IMR-90 (cell line): ENCODE data around the gene RARB. TPM values are rescaled to one million over a fixed set of nuclear protein-coding genes. Genes with fewer than 3 reads are reported as not detected.

Experiments used
- ATAC-seq: fragments of 200-7000 bp; cut with Tn5 transposase; 2 replicates; pipeline ENCODE4 v1.9.1; 2020; ENCODE audit warnings: low read depth, mild to moderate bottlenecking, moderate library complexity
- BruUV-seq: library from RNA; stranded (reverse); fragments of 400-500 nt; replicated peaks from 2 replicates; lab custom pipeline; 2021; lab: Mats Ljungman, UMichigan
- CTCF ChIA-PET: fragments of 300-600 bp; formaldehyde crosslinking; extraction: SDS; loops from one replicate; lab custom pipeline; 2021; ENCODE audit warnings: antibody characterized with exemption; lab: Yijun Ruan, JAX
- POLR2A ChIA-PET: fragments of 300-600 bp; sonication (Branson Sonifier 250); formaldehyde crosslinking; loops from one replicate; lab custom pipeline; 2022; ENCODE audit warnings: antibody characterized with exemption; ENCODE audit not compliant: unreplicated experiment; lab: Charles Lee
- DNase-seq: peaks from one replicate; pipeline ENCODE4 v3.0.0; 2013
- H2AFZ ChIP-seq: replicated peaks from 2 replicates; pipeline ENCODE3; 2013; ENCODE audit warnings: low read length, mild to moderate bottlenecking; ENCODE audit not compliant: poor library complexity
- H2AK5ac ChIP-seq: 2 replicates; pipeline ENCODE4 v1.6.1; 2013; ENCODE audit warnings: low read depth, low read length, inconsistent platforms
- H2AK9ac ChIP-seq: replicated peaks from 2 replicates; pipeline ENCODE3; 2013; ENCODE audit warnings: mild to moderate bottlenecking, low read depth, low read length, moderate library complexity; ENCODE audit not compliant: poor library complexity
- H2BK120ac ChIP-seq: 2 replicates; pipeline ENCODE4 v1.6.1; 2013; ENCODE audit warnings: low read depth, low read length, inconsistent platforms
- H2BK15ac ChIP-seq: 3 replicates; pipeline ENCODE4 v1.6.1; 2013; ENCODE audit warnings: low read depth, low read length, inconsistent platforms
- H2BK20ac ChIP-seq: 2 replicates; pipeline ENCODE4 v1.6.1; 2013; ENCODE audit warnings: low read depth, mild to moderate bottlenecking, inconsistent platforms, low read length, moderate library complexity
- H2BK5ac ChIP-seq: 2 replicates; pipeline ENCODE4 v1.6.1; 2013; ENCODE audit warnings: mild to moderate bottlenecking, low read depth, low read length, inconsistent platforms; ENCODE audit not compliant: poor library complexity, severe bottlenecking
- H3K14ac ChIP-seq: replicated peaks from 2 replicates; pipeline ENCODE4 v1.6.1; 2013; ENCODE audit warnings: low read depth, low read length, inconsistent platforms
- H3K18ac ChIP-seq: 2 replicates; pipeline ENCODE4 v1.6.1; 2013; ENCODE audit warnings: low read depth, low read length, control low read depth
- H3K23ac ChIP-seq: 2 replicates; pipeline ENCODE4 v1.6.1; 2013; ENCODE audit warnings: low read depth, low read length, inconsistent platforms
- H3K27ac ChIP-seq: 2 replicates; pipeline ENCODE4 v1.5.1; 2013; ENCODE audit warnings: mild to moderate bottlenecking, control low read depth, low read length; ENCODE audit not compliant: insufficient read depth
- H3K27me3 ChIP-seq: 2 replicates; pipeline ENCODE4 v1.6.1; 2013; ENCODE audit warnings: low read length; ENCODE audit not compliant: control insufficient read depth, insufficient read depth
- H3K36me3 ChIP-seq: 2 replicates; pipeline ENCODE4 v1.6.1; 2013; ENCODE audit warnings: low read length, mixed read lengths; ENCODE audit not compliant: control insufficient read depth, insufficient read depth
- H3K4ac ChIP-seq: 2 replicates; pipeline ENCODE4 v1.6.1; 2013; ENCODE audit warnings: low read depth, low read length, inconsistent platforms
- H3K4me1 ChIP-seq: 2 replicates; pipeline ENCODE4 v1.6.1; 2013; ENCODE audit warnings: low read length, mixed read lengths; ENCODE audit not compliant: control insufficient read depth, insufficient read depth
- H3K4me2 ChIP-seq: 2 replicates; pipeline ENCODE4 v1.6.1; 2013; ENCODE audit warnings: low read depth, mild to moderate bottlenecking, control low read depth, low read length, moderate library complexity
- H3K4me3 ChIP-seq: 2 replicates; pipeline ENCODE4 v1.5.1; 2013; ENCODE audit warnings: low read depth, mild to moderate bottlenecking, control low read depth, low read length, moderate library complexity; ENCODE audit not compliant: insufficient read depth
- H3K56ac ChIP-seq: 2 replicates; pipeline ENCODE4 v1.6.1; 2013; ENCODE audit warnings: low read length, inconsistent platforms; ENCODE audit not compliant: insufficient read depth; ENCODE audit errors: extremely low read depth
- H3K79me1 ChIP-seq, 2 experiments: 2 replicates each; pipeline ENCODE4 v1.6.1; 2013; ENCODE audit warnings: low read length in 2 of 2, inconsistent platforms in 1 of 2, low read depth in 1 of 2
- H3K9ac ChIP-seq: 2 replicates; pipeline ENCODE4 v1.6.1; 2013; ENCODE audit warnings: low read depth, low read length, control low read depth
- H3K9me1 ChIP-seq: 2 replicates; pipeline ENCODE4 v1.6.1; 2013; ENCODE audit warnings: low read length, inconsistent platforms; ENCODE audit not compliant: insufficient read depth
- H3K9me3 ChIP-seq: 2 replicates; pipeline ENCODE4 v1.6.1; 2013; ENCODE audit warnings: low read length; ENCODE audit not compliant: control insufficient read depth, insufficient read depth
- H4K20me1 ChIP-seq: 2 replicates; pipeline ENCODE4 v1.6.1; 2013; ENCODE audit warnings: low read length, inconsistent platforms; ENCODE audit not compliant: insufficient read depth
- H4K5ac ChIP-seq: 2 replicates; pipeline ENCODE4 v1.6.1; 2013; ENCODE audit warnings: mild to moderate bottlenecking, low read depth, low read length, control low read depth
- H4K8ac ChIP-seq, 2 experiments: 2 replicates each; pipeline ENCODE4 v1.6.1; 2013; ENCODE audit warnings: low read depth in 2 of 2, low read length in 2 of 2, control low read depth in 1 of 2, inconsistent platforms in 1 of 2
- H4K91ac ChIP-seq: 2 replicates; pipeline ENCODE4 v1.6.1; 2013; ENCODE audit warnings: low read depth, low read length, inconsistent platforms; ENCODE audit not compliant: insufficient read depth
- BHLHE40 ChIP-seq: fragments of 150-350 bp; IDR thresholded peaks from 2 replicates; pipeline ENCODE4 v1.6.1; 2016; ENCODE audit warnings: mild to moderate bottlenecking, low read depth, low read length
- CEBPB ChIP-seq: IDR thresholded peaks from 2 replicates; pipeline ENCODE4 v1.6.1; 2012; ENCODE audit warnings: low read depth, low read length, improper control_type of control experiment
- CHD1 ChIP-seq: IDR thresholded peaks from 2 replicates; pipeline ENCODE4 v1.6.1; 2012; ENCODE audit warnings: low read depth, low read length, improper control_type of control experiment
- CTCF ChIP-seq: conservative IDR thresholded peaks from 2 replicates; pipeline ENCODE4 v1.5.1; 2012; ENCODE audit warnings: mild to moderate bottlenecking, low read depth, low read length, improper control_type of control experiment
- ELK1 ChIP-seq: fragments of 150-350 bp; IDR thresholded peaks from 2 replicates; pipeline ENCODE4 v1.6.1; 2016; ENCODE audit warnings: low read depth, mild to moderate bottlenecking, low read length, moderate library complexity, borderline replicate concordance
- FOS ChIP-seq: fragments of 150-350 bp; IDR thresholded peaks from 2 replicates; pipeline ENCODE4 v1.6.1; 2016; ENCODE audit warnings: low read depth, low read length
- MAFK ChIP-seq: IDR thresholded peaks from 2 replicates; pipeline ENCODE4 v1.6.1; 2012; ENCODE audit warnings: low read depth, low read length, improper control_type of control experiment
- MXI1 ChIP-seq: IDR thresholded peaks from 2 replicates; pipeline ENCODE4 v1.6.1; 2012; ENCODE audit warnings: low read depth, mild to moderate bottlenecking, low read length, moderate library complexity, borderline replicate concordance
- NFE2L2 ChIP-seq: fragments of 150-350 bp; IDR thresholded peaks from 2 replicates; pipeline ENCODE4 v1.6.1; 2016; ENCODE audit warnings: low read depth, mild to moderate bottlenecking, low read length
- POLR2A ChIP-seq: IDR thresholded peaks from 2 replicates; pipeline ENCODE4 v1.6.1; 2012; ENCODE audit warnings: mild to moderate bottlenecking, low read depth, low read length
- RAD21 ChIP-seq: IDR thresholded peaks from 2 replicates; pipeline ENCODE4 v1.6.1; 2012; ENCODE audit warnings: low read length, improper control_type of control experiment
- RCOR1 ChIP-seq: IDR thresholded peaks from 2 replicates; pipeline ENCODE4 v1.6.1; 2012; ENCODE audit warnings: mild to moderate bottlenecking, low read length, improper control_type of control experiment; ENCODE audit not compliant: insufficient replicate concordance
- RFX5 ChIP-seq: IDR thresholded peaks from 2 replicates; pipeline ENCODE4 v1.8.0; 2012; ENCODE audit warnings: low read depth, mild to moderate bottlenecking, low read length, moderate library complexity
- SMC3 ChIP-seq: fragments of 150-350 bp; IDR thresholded peaks from 2 replicates; pipeline ENCODE4 v1.6.1; 2016; ENCODE audit warnings: low read depth, mild to moderate bottlenecking, antibody characterized with exemption, low read length, moderate library complexity
- USF2 ChIP-seq: fragments of 150-350 bp; IDR thresholded peaks from 2 replicates; pipeline ENCODE4 v1.6.1; 2017; ENCODE audit warnings: mild to moderate bottlenecking, antibody characterized with exemption, low read length, low read depth
- WGBS, 2 experiments: methylation state at CpG; one replicate each; pipeline versions ENCODE4 v1.1.5 to v1.1.7; 2013; ENCODE audit warnings: missing lambda C conversion rate in 2 of 2; ENCODE audit not compliant: insufficient read length in 1 of 2; ENCODE audit errors: extremely low coverage in 2 of 2; 5-methylcytosine and 5-hydroxymethylcytosine counted together
- dilution Hi-C: fragments of 300-500 bp; cut with HindIII; formaldehyde crosslinking; loops from one replicate; pipeline ENCODE4 v1.14.3; 2018; ENCODE audit warnings: low sequenced_read_pairs; ENCODE audit not compliant: unreplicated experiment
- in situ Hi-C: fragments of 300-500 bp; cut with MboI; formaldehyde crosslinking; loops from 3 replicates; pipeline ENCODE4 v1.14.3; 2019; ENCODE audit warnings: low sequenced_read_pairs, inconsistent platforms, mixed read lengths
- intact Hi-C: fragments of 100-400 bp; cut with micrococcal nuclease; formaldehyde crosslinking; loops from 2 replicates; pipeline ENCODE4 v1.10.0; 2022
- polyA plus RNA-seq, 3 experiments: library from polyadenylated mRNA; depleted of rRNA; stranded (reverse); fragments of >200 nt; gene quantifications; 2 replicates each; pipeline ENCODE4 v1.2.3, GENCODE V29; 2012; ENCODE audit warnings: low replicate concordance in 1 of 3
- total RNA-seq: library from RNA; depleted of rRNA; stranded (reverse); fragments of >200 nt; gene quantifications from 2 replicates; pipeline ENCODE4 v1.2.3, GENCODE V29; 2012

Gene RARB
- total and polyA plus RNA-seq, 2 of the 4 experiments (the other 2 are of a cell fraction): 0.53 to 1.4 TPM

- Histone ChIP-seq H3K4me3 (no peak overlapping the region), H2BK5ac (no peak overlapping the region), H3K23ac (no peak overlapping the region), H3K36me3 (no peaks in the 10 kb centered on the region), H3K4me1 (peaks cover 2% of the 10 kb centered on the region; the same call in 1 of the 2 replicates), H2AK5ac (no peak overlapping the region), H3K56ac (no peak overlapping the region), H4K5ac (no peak overlapping the region), H3K79me1 (no peaks in the 10 kb centered on the region), H4K8ac (no peak overlapping the region), H3K9ac (no peak overlapping the region), H3K18ac (no peak overlapping the region), H2AFZ (no peak overlapping the region), H3K9me3 (no peaks in the 10 kb centered on the region), H2BK20ac (no peak overlapping the region), H2BK120ac (no peak overlapping the region), H4K91ac (no peak overlapping the region), H3K14ac (no peak overlapping the region), H3K27ac (no peak overlapping the region), H3K4ac (no peak overlapping the region), H3K9me1 (no peaks in the 10 kb centered on the region), H3K4me2 (no peak overlapping the region), H2AK9ac (no peak overlapping the region), H4K20me1 (no peaks in the 10 kb centered on the region), H3K27me3 (no peaks in the 10 kb centered on the region), H2BK15ac (no peak overlapping the region)
- ATAC-seq (no peak), DNase-seq (no peak)
- no TSS peak for BruUV-seq
- CTCF ChIA-PET: no interaction called here
- dilution Hi-C loops: no loop called here
- POLR2A ChIA-PET: no interaction called here
- in situ Hi-C loops: no loop called here
- no peak for TF ChIP-seq CHD1
- TF ChIP-seq FOS: no peak
- no peak for TF ChIP-seq RAD21
- TF ChIP-seq MAFK: no peak
- no peak for TF ChIP-seq RCOR1
- no peak for TF ChIP-seq NFE2L2
- TF ChIP-seq POLR2A: no peak
- TF ChIP-seq USF2: no peak
- no peak for TF ChIP-seq RFX5
- no peak for TF ChIP-seq ELK1
- no peak for TF ChIP-seq CTCF
- TF ChIP-seq SMC3: no peak
- TF ChIP-seq CEBPB: no peak
- TF ChIP-seq MXI1: no peak
- TF ChIP-seq BHLHE40: no peak
- no CpG with 5 or more reads among the region's 2 CpGs for WGBS, 2 experiments
- intact Hi-C loops: no loop called here
Measured at GRCh38 chr3:25460751-25461150, 32.7 kb downstream of the RARB start.
